NCI-H1436 (cell line): ENCODE measurements around the gene MRPS6.

Experiments used
- DNase-seq: peaks from one replicate; lab custom pipeline; 2025; lab: John Stamatoyannopoulos, UW

MRPS6 gene

GRCh38 chr21:34073032-34073748 is at the start of gene MRPS6, which contains the start of gene SLC5A3:
Gene MRPS6, plus strand, starts transcription at chr21:34073578. Its CDS starts 123 bp downstream, at chr21:34073701.
Gene SLC5A3, plus strand, starts transcription at chr21:34073578. Its CDS starts 21,621 bp downstream, at chr21:34095199.
- peak; percentile 76 for DNase-seq

- no peak for DNase-seq
These were observed 49.5 kb upstream of the MRPS6 start for GRCh38 chr21:34023691-34024373.

- no peak for DNase-seq
These were observed 49.0 kb upstream of the MRPS6 start for GRCh38 chr21:34024374-34024693.

GRCh38 chr21:34027721-34028461 is 45.5 kb upstream of the MRPS6 start:
- DNase-seq = no peak

GRCh38 chr21:34029743-34030528 is 43.4 kb upstream of the MRPS6 start:
- DNase-seq = no peak

GRCh38 chr21:34031835-34032370 is 41.5 kb upstream of the MRPS6 start:
- DNase-seq = no peak

- DNase-seq = no peak
These were observed 38.9 kb upstream of the MRPS6 start for GRCh38 chr21:34034369-34035014.

- DNase-seq = no peak
These were observed 37.6 kb upstream of the MRPS6 start for GRCh38 chr21:34035619-34036354.

GRCh38 chr21:34037009-34037795 is 36.2 kb upstream of the MRPS6 start:
- DNase-seq = no peak

GRCh38 chr21:34039678-34040382 is 33.5 kb upstream of the MRPS6 start:
- no peak for DNase-seq

GRCh38 chr21:34042735-34043134 is 30.6 kb upstream of the MRPS6 start:
- DNase-seq = no peak

- DNase-seq = no peak
These were observed 30.0 kb upstream of the MRPS6 start for GRCh38 chr21:34043333-34043732.

GRCh38 chr21:34046917-34047316 is 26.5 kb upstream of the MRPS6 start:
- no peak for DNase-seq

- no peak for DNase-seq
These were observed 25.5 kb upstream of the MRPS6 start for GRCh38 chr21:34047835-34048234.

GRCh38 chr21:34052171-34052570 is 21.2 kb upstream of the MRPS6 start:
- DNase-seq = no peak

GRCh38 chr21:34054259-34054658 is 19.1 kb upstream of the MRPS6 start:
- DNase-seq = no peak

- DNase-seq = no peak
These were observed 17.8 kb upstream of the MRPS6 start for GRCh38 chr21:34055615-34056014.

- no peak for DNase-seq
These were observed 11.4 kb upstream of the MRPS6 start for GRCh38 chr21:34061983-34062382.

GRCh38 chr21:34065027-34065426 is 8.4 kb upstream of the MRPS6 start:
- no peak for DNase-seq
